Activated CD4-positive, alpha-beta T cell treated with anti-CD3 and anti-CD28 coated beads, Interleukin-2, amount 50 U/mL, for 16 hours (primary cell): Measurements from ENCODE around the gene SURF2.
A peak's percentile ranks its signal among the peaks of the same experiment; 100 is the strongest.

Experiments used
- DNase-seq: peaks from one replicate; pipeline ENCODE4 v3.0.0-alpha.2; 2020

Gene SURF2

GRCh38 chr9:133405508-133406438 lies 49.4 kb downstream of the SURF2 start:
- DNase-seq = no peak

GRCh38 chr9:133406480-133407307 lies 50.3 kb downstream of the SURF2 start:
- peak; percentile 86 for DNase-seq

GRCh38 chr9:133408042-133408441 lies 51.7 kb downstream of the SURF2 start:
- no peak for DNase-seq
